PFSK-1 (cell line): ENCODE measurements around the gene CCL24.

ENCODE experiments used
- POLR2AphosphoS5 ChIP-seq: IDR thresholded peaks from 2 replicates; pipeline ENCODE4 v1.6.1; 2012; ENCODE audit warnings: low read depth, mild to moderate bottlenecking, control low read depth, low read length, moderate library complexity
- REST ChIP-seq, 2 experiments: IDR thresholded peaks; 2 replicates each; pipeline versions ENCODE4 v1.6.1 to v1.8.0; 2011 to 2012; ENCODE audit warnings: low read depth in 2 of 2, low read length in 2 of 2, control low read depth in 1 of 2, inconsistent platforms in 1 of 2, mild to moderate bottlenecking in 1 of 2, moderate library complexity in 1 of 2; ENCODE audit not compliant: insufficient read depth in 1 of 2
- SIN3A ChIP-seq: IDR thresholded peaks from 2 replicates; pipeline ENCODE4 v1.6.1; 2012; ENCODE audit warnings: mild to moderate bottlenecking, low read length, moderate library complexity, borderline replicate concordance; ENCODE audit not compliant: insufficient read depth
- TAF1 ChIP-seq: IDR thresholded peaks from 2 replicates; pipeline ENCODE4 v1.6.1; 2012; ENCODE audit warnings: low read length, control low read depth, borderline replicate concordance; ENCODE audit not compliant: insufficient read depth

- no peak for TF ChIP-seq TAF1
- TF ChIP-seq REST (IDR thresholded peaks at IDR 0.05; ENCODE audit: insufficient read depth in 1 of 2, low read depth in 2 of 2, low read length in 2 of 2): no peak
- TF ChIP-seq POLR2AphosphoS5: no peak
- no peak for TF ChIP-seq SIN3A
Observed at GRCh38 chr7:75808106-75808505, 5.5 kb downstream of the CCL24 start.
